Measurements from ENCODE around the gene SPSB2.

GRCh38 chr12:6899837-6900519, 26.9 kb upstream of the SPSB2 start:
- TF ChIP-seq, protein P1, sequence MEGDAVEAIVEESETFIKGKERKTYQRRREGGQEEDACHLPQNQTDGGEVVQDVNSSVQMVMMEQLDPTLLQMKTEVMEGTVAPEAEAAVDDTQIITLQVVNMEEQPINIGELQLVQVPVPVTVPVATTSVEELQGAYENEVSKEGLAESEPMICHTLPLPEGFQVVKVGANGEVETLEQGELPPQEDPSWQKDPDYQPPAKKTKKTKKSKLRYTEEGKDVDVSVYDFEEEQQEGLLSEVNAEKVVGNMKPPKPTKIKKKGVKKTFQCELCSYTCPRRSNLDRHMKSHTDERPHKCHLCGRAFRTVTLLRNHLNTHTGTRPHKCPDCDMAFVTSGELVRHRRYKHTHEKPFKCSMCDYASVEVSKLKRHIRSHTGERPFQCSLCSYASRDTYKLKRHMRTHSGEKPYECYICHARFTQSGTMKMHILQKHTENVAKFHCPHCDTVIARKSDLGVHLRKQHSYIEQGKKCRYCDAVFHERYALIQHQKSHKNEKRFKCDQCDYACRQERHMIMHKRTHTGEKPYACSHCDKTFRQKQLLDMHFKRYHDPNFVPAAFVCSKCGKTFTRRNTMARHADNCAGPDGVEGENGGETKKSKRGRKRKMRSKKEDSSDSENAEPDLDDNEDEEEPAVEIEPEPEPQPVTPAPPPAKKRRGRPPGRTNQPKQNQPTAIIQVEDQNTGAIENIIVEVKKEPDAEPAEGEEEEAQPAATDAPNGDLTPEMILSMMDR (IDR thresholded peaks at IDR 0.05), result no peak
- TF ChIP-seq POLR2A (IDR thresholded peaks at IDR 0.05), result no peak
